Measurements from ENCODE around the gene MAST3. TPM values are rescaled to one million over a fixed set of nuclear protein-coding genes. Genes with fewer than 3 reads are reported as not detected.

Gene MAST3
- total and polyA plus RNA-seq, 2 of the 13 experiments (the other 11 are each of a cell fraction or from before 2014, with no cell fraction given): 4.1 to 4.6 TPM

- Histone ChIP-seq H3K4me2 (ENCODE audit: low read depth, low read length) (no peak overlapping the region), H3K27ac (ENCODE audit: extremely low read length, insufficient read depth, low read length) (no peak overlapping the region), H3K4me1 (ENCODE audit: insufficient read depth, low read length) (peaks cover 30% of the 10 kb centered on the region), H3K27me3 (ENCODE audit: control insufficient read depth in 1 of 2, insufficient read depth in 2 of 2, low read length in 2 of 2) (no peaks in the 10 kb centered on the region), H3K79me2 (ENCODE audit: insufficient read depth, low read length) (peaks cover 14% of the 10 kb centered on the region), H3K36me3 (replicated peaks in 1 of 2; ENCODE audit: control insufficient read depth in 1 of 2, insufficient read depth in 2 of 2, low read length in 2 of 2) (0 out of 5 replicates have a peak, but pooled peaks cover 0 to 11% of the 10 kb centered on the region in 2 experiments), H3K4me3 (replicated peaks in 1 of 3; ENCODE audit: insufficient read depth in 1 of 3, low read depth in 2 of 3, low read length in 3 of 3) (no peak overlapping the region), H3K9ac (ENCODE audit: insufficient read depth, low read depth, low read length) (no peak overlapping the region), H4K20me1 (ENCODE audit: insufficient read depth, low read length) (no peaks in the 10 kb centered on the region), H2AFZ (ENCODE audit: low read length) (no peak overlapping the region), H3K9me3 (ENCODE audit: low read length) (no peaks in the 10 kb centered on the region)
- TF ChIP-seq TGIF2 (CRISPR knock-in tag; IDR thresholded peaks at IDR 0.05) (no peak), RAD21 (CRISPR knock-in tag; IDR thresholded peaks at IDR 0.05) (no peak), ARID4A (CRISPR knock-in tag; IDR thresholded peaks at IDR 0.05; ENCODE audit: borderline replicate concordance) (no peak), KDM5A (IDR thresholded peaks at IDR 0.05; ENCODE audit: borderline replicate concordance, low read length) (no peak), MAZ (IDR thresholded peaks at IDR 0.05; ENCODE audit: borderline replicate concordance, low read depth, low read length) (no peak), MAZ (CRISPR knock-in tag; IDR thresholded peaks at IDR 0.05; ENCODE audit: low read depth) (no peak), REL (CRISPR knock-in tag; conservative IDR thresholded peaks at IDR 0.05) (no peak), RFXAP (CRISPR knock-in tag; IDR thresholded peaks at IDR 0.05; ENCODE audit: borderline replicate concordance) (no peak)
- no TSS peak for BruUV-seq (replicated peaks)
- DNase-seq (ENCODE audit: low spot score) (no peak), ATAC-seq (no peak), FAIRE-seq (no peak)
- POLR2A ChIA-PET: no interaction called here
- in situ Hi-C loops (cut with HindIII; ENCODE audit: extremely low pct_ligation_motif_present, low pct_unique_long_range_greater_than_20kb): loop anchor here (5.0 kb wide), 1 partner anchor 38 kb away; the partner anchor contains the start of gene PIK3R2
- CTCF ChIA-PET (ENCODE audit: low intra/inter-chr PET ratio, low total read pairs): interaction anchor here (2.3 kb wide), 1 partner anchor 53 kb away, joined by 25 read pairs; no protein-coding TSS in a partner anchor
- 93% methylated on average over 4 of the region's 4 CpGs for WGBS (ENCODE audit: low lambda C conversion rate)
- intact Hi-C loops (cut with micrococcal nuclease; ENCODE audit: unreplicated experiment): no loop called here
Observed at GRCh38 chr19:18114483-18114882, 16.9 kb downstream of the MAST3 start.

Measured in HepG2 (cell line).